Activated naive CD4-positive, alpha-beta T cell treated with anti-CD3 and anti-CD28 coated beads for 36 hours (primary cell): ENCODE measurements around the gene ANKZF1. TPM values are rescaled to one million over a fixed set of nuclear protein-coding genes. Genes with fewer than 3 reads are reported as not detected.
"Not testable (repeated sequence)": the region's sequence is repeated elsewhere in the genome, so short reads cannot be mapped to it uniquely, and the experiment has no call there.

Source experiments
- CTCF ChIA-PET: fragments of 350-600 bp; sonication (Branson Sonifier 250); formaldehyde crosslinking; loops from one replicate; lab custom pipeline; 2021; ENCODE audit warnings: antibody characterized with exemption; lab: Charles Lee
- DNase-seq: peaks from one replicate; pipeline ENCODE4 v3.0.0-alpha.2; 2020
- H3K27ac Mint-ChIP-seq: one replicate; pipeline ENCODE4 v1.8.0; 2021; ENCODE audit warnings: mild to moderate bottlenecking, mixed read lengths
- H3K27me3 Mint-ChIP-seq: one replicate; pipeline ENCODE4 v1.8.0; 2021; ENCODE audit warnings: low read depth, mixed read lengths
- H3K36me3 Mint-ChIP-seq: one replicate; pipeline ENCODE4 v1.8.0; 2021; ENCODE audit warnings: low read depth, mixed read lengths
- H3K4me1 Mint-ChIP-seq: one replicate; pipeline ENCODE4 v1.8.0; 2021; ENCODE audit warnings: low read depth, mixed read lengths
- H3K4me3 Mint-ChIP-seq: one replicate; pipeline ENCODE4 v1.8.0; 2021; ENCODE audit warnings: mild to moderate bottlenecking, moderate library complexity, mixed read lengths
- H3K9me3 Mint-ChIP-seq: one replicate; pipeline ENCODE4 v1.8.0; 2021; ENCODE audit warnings: mixed read lengths
- intact Hi-C: fragments of 100-400 bp; cut with micrococcal nuclease; formaldehyde crosslinking; loops from one replicate; pipeline ENCODE4 v1.15.1; 2023
- total RNA-seq, 2 experiments: library from RNA; stranded (reverse); gene quantifications; one replicate each; pipeline ENCODE4 v1.2.3, GENCODE V29; 2021

ANKZF1 gene
- total RNA-seq, 2 experiments from 2014 or later = 87.7 to 88.5 TPM

DNA sequence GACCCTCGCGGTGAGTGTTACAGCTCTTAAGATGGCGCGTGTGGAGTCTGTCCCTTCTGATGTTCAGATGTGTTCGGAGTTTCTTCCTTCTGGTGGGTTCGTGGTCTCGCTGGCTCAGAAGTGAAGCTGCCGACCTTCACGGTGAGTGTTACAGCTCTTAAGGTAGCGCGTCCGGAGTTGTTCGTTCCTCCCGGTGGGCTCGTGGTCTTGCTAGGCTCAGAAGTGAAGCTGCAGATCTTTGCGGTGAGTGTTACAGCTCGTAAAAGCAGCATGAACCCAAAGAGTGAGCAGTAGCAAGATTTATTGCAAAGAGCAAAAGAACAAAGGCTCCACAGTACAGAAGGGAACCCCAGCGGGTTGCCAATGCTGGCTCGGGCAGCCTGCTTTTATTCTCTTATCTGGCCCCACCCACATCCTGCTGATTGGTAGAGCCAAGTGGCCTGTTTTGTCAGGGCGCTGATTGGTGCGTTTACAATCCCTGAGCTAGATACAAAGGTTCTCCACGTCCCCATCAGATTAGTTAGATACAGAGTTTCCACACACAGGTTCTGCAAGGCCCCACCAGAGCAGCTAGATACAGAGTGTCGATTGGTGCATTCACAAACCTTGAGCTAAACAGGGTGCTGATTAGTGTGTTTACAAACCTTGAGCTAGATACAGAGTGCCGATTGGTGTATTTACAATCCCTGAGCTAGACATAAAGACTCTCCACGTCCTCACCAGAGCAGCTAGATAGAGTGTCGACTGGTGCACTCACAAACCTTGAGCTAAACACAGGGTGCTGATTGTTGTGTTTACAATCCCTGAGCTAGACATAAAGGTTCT, 28.9 kb upstream of the ANKZF1 start:
- H3K36me3 Mint-ChIP-seq, H3K9me3 Mint-ChIP-seq, intact Hi-C loops, H3K27me3 Mint-ChIP-seq: not testable (repeated sequence)
- peak overlapping the region; percentile 81 for H3K27ac Mint-ChIP-seq
- peak overlapping the region; percentile 73 for H3K4me3 Mint-ChIP-seq
- CTCF ChIA-PET = interaction anchor here (1.0 to 1.9 kb wide), 4 partner anchors 19 to 94 kb away, joined by 3 to 6 read pairs (median 4); no protein-coding TSS in a partner anchor
- peaks cover 12% of the 10 kb centered on the region for H3K4me1 Mint-ChIP-seq
- peak; percentile 37 for DNase-seq

GRCh38 chr2:219201331-219201730, 28.3 kb upstream of the ANKZF1 start:
- peaks cover 12% of the 10 kb centered on the region for H3K4me1 Mint-ChIP-seq
- H3K4me3 Mint-ChIP-seq, intact Hi-C loops, H3K27ac Mint-ChIP-seq, H3K27me3 Mint-ChIP-seq, H3K36me3 Mint-ChIP-seq, DNase-seq, H3K9me3 Mint-ChIP-seq: not testable (repeated sequence)
- CTCF ChIA-PET = interaction anchor here (1.0 to 1.9 kb wide), 5 partner anchors 20 to 94 kb away, joined by 3 to 6 read pairs (median 5); no protein-coding TSS in a partner anchor

DNA sequence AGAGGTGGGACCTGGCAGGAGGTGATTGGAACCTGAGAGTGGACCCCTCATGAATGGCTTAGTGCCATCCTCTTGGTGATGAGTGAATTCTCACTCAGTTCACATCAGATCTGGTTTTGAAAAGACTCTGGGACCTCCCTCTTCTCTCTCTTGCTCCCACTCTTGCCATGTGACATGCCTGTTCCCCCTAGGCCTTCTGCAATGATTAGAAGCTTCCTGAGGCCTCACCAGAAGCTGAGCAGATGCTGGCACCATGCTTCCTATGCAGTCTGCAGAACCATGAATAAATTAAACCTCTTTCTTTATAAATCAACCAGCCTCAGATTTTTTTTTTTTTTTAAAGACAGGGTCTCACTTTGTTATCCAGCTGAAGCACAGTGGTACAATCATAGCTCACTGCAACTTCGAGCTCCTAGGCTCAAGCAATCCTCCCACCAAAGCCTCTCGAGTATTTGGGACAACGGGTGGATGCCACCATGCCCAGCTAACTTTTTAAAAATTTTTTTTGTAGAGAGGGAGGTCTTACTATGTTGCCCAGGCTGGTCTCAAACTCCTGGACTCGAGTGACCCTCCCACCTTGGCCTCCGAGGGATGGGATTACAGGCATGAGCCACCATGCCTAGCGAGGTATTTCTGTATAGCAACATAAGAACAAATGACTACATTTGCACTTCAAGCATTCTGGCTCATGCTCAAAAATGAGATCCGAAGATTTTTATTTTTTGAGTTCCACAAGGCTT, 25.0 kb upstream of the ANKZF1 start:
- no peak for DNase-seq
- Mint-ChIP-seq H3K27ac (no peak overlapping the region), H3K9me3 (peaks cover 7% of the 10 kb centered on the region), H3K4me1 (peaks cover 29% of the 10 kb centered on the region), H3K4me3 (no peak overlapping the region), H3K27me3 (no peaks in the 10 kb centered on the region), H3K36me3 (peaks cover 9% of the 10 kb centered on the region)
- intact Hi-C loops = no loop called here
- CTCF ChIA-PET = interaction anchor here (0.6 kb wide), 1 partner anchor 12 kb away, joined by 3 read pairs; no protein-coding TSS in a partner anchor

DNA sequence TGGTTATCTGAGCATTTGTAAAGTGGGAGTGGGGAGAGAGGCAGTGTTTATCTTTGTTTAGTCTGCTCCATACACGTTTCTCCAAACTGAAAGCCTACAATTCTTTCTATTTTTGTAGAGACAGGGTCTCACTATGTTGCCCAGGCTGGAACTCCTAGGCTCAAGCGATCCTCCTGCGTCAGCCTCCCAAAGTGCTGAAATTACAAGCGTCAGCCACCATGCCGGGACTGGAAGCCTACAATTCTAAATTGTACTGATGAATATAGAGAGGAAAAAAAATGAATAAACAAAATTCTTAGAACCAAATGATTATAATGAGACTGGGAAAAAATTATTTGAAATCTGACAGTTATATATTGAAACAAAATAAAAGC, 24.5 kb upstream of the ANKZF1 start:
- Mint-ChIP-seq H3K27me3 (no peaks in the 10 kb centered on the region), H3K4me1 (peaks cover 32% of the 10 kb centered on the region), H3K36me3 (peaks cover 9% of the 10 kb centered on the region), H3K9me3 (peaks cover 7% of the 10 kb centered on the region), H3K4me3 (peak overlapping the region; percentile 32), H3K27ac (peak overlapping the region; percentile 30)
- DNase-seq = no peak
- intact Hi-C loops = no loop called here
- CTCF ChIA-PET = interaction anchor here (0.6 kb wide), 1 partner anchor 109 kb away, joined by 3 read pairs; no protein-coding TSS in a partner anchor

DNA sequence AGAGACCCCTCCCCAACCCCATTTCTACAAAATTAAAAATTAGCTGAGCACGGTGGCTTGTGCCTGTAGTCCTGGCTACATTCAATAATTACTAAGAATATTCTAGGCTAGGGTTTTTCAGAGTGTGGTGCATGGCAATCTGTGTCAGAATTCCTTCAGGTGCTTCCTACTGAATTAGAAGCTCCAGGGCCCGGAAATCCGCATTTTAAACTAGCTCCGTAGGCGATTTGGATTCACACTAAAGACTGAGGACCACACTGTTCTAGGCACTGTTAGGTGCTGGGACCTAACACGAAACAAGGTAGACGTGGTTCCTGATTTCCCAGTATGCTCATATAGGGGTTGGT, 23.7 kb upstream of the ANKZF1 start:
- CTCF ChIA-PET = interaction anchor here (0.9 to 4.0 kb wide), 13 partner anchors 9 to 308 kb away, joined by 3 to 21 read pairs (median 5); partner anchors contain the start of genes CNPPD1, DNAJB2, NHEJ1 and SLC23A3
- Mint-ChIP-seq H3K27me3 (no peaks in the 10 kb centered on the region), H3K27ac (peak overlapping the region; percentile 96), H3K4me3 (peak overlapping the region; percentile 94), H3K4me1 (peaks cover 29% of the 10 kb centered on the region), H3K36me3 (peaks cover 9% of the 10 kb centered on the region), H3K9me3 (peaks cover 5% of the 10 kb centered on the region)
- intact Hi-C loops = loop anchor here (1.0 to 2.0 kb wide), 7 partner anchors 23 to 638 kb away; partner anchors contain the start of genes ANKZF1, ATG9A, CNOT9 and DNAJB2
- no peak for DNase-seq

GRCh38 chr2:219206328-219207133, 23.1 kb upstream of the ANKZF1 start, which contains the start of gene ZFAND2B:
ZFAND2B (plus strand) TSS chr2:219206782; CDS start chr2:219206988, 206 bp downstream.
- CTCF ChIA-PET = interaction anchor here (0.6 to 4.0 kb wide), 14 partner anchors 10 to 309 kb away, joined by 3 to 21 read pairs (median 4); partner anchors contain the start of genes CNPPD1, DNAJB2, NHEJ1 and SLC23A3
- peak within 1 kb of the TSS; percentile 96 for H3K27ac Mint-ChIP-seq
- H3K4me3 Mint-ChIP-seq = peak within 1 kb of the TSS; percentile 94
- H3K36me3 Mint-ChIP-seq = peaks cover 9% of the 10 kb centered on the region
- peaks cover 32% of the 10 kb centered on the region for H3K4me1 Mint-ChIP-seq
- DNase-seq = peak; percentile 94
- no peaks in the 10 kb centered on the region for H3K27me3 Mint-ChIP-seq
- peaks cover 3% of the 10 kb centered on the region for H3K9me3 Mint-ChIP-seq
- intact Hi-C loops = loop anchor here (1.0 to 2.0 kb wide), 8 partner anchors 13 to 638 kb away; partner anchors contain the start of genes ANKZF1, ATG9A, CNOT9 and DNAJB2

DNA sequence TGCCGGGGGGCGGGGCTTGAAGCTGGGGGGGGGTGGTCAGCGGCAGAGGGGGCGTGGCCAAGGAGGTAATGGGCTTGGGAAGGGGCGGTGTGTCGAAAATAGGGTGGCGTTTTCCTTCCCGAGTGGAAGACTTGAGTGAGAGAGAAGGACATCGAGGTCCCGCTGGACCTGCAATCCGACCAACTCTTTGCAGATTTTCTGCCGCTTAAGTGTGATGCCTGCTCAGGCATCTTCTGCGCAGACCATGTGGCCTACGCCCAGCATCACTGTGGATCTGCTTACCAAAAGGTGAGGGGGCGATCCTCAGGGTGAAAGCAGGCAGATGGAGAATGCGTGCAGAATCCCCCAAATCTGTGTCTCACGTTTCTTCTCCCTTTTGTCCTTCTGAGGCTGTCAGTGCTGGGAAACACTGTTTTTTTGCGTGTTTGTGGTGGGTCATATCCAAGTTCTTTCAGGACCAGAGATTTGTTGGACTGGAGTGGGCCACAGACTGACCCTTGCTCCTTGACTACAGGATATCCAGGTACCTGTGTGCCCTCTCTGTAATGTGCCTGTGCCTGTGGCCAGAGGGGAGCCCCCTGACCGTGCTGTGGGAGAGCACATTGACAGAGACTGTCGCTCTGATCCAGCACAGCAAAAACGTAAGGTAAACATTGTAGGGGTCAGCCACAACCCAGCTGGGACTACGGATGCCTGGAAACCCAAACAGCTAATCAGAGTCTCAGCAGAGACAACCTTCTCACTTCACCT, 22.3 kb upstream of the ANKZF1 start:
- intact Hi-C loops = loop anchor here (1.0 to 2.0 kb wide), 2 partner anchors 12 to 179 kb away; partner anchors contain the start of gene DNPEP
- no peaks in the 10 kb centered on the region for H3K27me3 Mint-ChIP-seq
- peak overlapping the region; percentile 96 for H3K27ac Mint-ChIP-seq
- peak overlapping the region; percentile 94 for H3K4me3 Mint-ChIP-seq
- no peak for DNase-seq
- H3K4me1 Mint-ChIP-seq = peaks cover 32% of the 10 kb centered on the region
- H3K36me3 Mint-ChIP-seq = peaks cover 13% of the 10 kb centered on the region
- H3K9me3 Mint-ChIP-seq = peaks cover 3% of the 10 kb centered on the region
- CTCF ChIA-PET = interaction anchor here (0.5 to 4.0 kb wide), 15 partner anchors 24 to 166 kb away, joined by 3 to 21 read pairs (median 4); partner anchors contain the start of genes CNPPD1, DNAJB2, NHEJ1 and SLC23A3

DNA sequence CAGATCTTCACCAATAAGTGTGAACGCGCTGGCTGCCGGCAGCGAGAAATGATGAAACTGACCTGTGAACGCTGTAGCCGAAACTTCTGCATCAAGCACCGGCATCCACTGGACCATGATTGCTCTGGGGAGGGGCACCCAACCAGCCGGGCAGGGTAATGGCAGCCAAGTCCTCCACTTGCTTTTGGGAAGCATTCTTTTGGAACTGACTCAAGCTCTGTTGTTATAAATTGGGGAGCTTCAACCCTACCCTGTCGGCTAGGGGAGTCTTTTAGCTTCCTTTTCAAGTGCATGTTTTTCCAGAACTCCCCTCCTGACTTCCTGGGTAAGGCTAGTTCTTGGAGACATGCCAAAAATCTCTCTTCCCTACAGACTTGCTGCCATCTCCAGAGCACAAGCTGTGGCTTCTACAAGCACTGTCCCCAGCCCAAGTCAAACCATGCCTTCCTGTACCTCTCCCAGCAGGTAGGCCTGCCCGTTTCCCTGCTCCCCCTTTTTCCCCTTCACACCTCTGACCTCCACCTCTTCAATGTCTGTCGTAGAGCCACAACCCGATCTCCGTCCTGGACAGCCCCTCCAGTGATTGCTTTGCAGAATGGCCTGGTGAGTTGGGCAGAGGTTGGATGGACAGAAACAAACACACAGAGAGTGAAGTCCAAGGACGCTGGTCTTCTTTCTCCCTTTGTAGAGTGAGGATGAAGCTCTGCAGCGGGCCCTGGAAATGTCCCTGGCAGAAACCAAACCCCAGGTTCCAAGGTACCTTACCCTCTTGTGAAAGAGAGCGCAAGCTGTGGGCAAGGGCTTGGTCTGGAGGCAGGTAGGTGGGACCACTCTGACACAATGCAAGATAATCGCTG, 21.5 kb upstream of the ANKZF1 start:
- peaks cover 3% of the 10 kb centered on the region for H3K9me3 Mint-ChIP-seq
- peak overlapping the region; percentile 78 for H3K27ac Mint-ChIP-seq
- peaks cover 32% of the 10 kb centered on the region for H3K4me1 Mint-ChIP-seq
- no peak for DNase-seq
- CTCF ChIA-PET = interaction anchor here (0.5 to 4.0 kb wide), 9 partner anchors 36 to 163 kb away, joined by 3 to 21 read pairs (median 4); partner anchors contain the start of gene DNAJB2
- H3K27me3 Mint-ChIP-seq = no peaks in the 10 kb centered on the region
- peak overlapping the region; percentile 94 for H3K4me3 Mint-ChIP-seq
- peaks cover 13% of the 10 kb centered on the region for H3K36me3 Mint-ChIP-seq
- intact Hi-C loops = loop anchor here (1.0 to 2.0 kb wide), 2 partner anchors 11 to 179 kb away; partner anchors contain the start of gene DNPEP

DNA sequence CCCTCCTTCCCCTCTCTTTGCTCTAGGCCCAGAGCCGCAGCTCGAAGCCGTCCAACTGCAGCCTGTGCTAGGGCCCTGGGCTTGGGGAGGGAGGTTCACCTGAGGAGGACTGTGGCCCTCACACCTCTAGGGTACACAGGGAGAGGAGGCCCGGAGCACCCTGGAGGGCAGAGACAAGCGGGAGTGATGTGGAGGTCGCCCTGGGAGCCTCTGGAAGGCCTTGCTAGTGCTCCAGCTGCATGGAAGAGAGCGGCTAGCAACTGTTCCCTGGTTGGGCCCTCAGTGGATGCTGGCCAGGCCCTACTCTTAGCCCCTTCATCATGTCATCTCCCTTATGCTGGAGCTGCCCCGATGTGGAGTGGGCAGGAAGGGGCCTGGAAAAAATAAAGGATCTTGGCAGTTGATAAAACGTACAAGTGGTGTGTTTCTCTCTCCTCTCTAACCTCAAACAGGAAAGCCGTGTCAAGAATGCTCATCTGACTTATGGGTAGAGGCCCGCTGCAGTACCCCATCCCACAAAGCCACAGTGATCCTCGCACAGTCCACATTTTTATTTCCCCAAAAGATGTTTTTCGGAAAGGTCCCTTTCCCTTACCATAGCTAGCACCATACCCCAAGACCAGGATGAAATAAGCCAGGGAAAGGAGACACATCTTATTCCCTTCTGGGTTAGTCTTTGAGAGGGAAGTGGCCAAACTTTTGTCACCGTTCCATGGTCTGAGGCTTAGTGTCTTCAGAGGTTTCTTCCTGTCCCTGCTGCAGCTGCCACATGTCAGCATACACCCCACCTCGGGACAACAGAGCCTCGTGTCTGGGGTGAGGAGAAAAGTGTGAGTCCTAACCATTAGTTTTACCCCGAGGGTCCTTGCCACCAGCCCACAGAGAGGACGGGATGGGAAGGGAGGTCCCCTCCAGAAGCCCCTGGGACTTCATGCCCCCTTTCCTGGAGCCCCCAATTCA, 20.1 kb upstream of the ANKZF1 start:
- H3K36me3 Mint-ChIP-seq = peaks cover 18% of the 10 kb centered on the region
- DNase-seq = no peak
- no peaks in the 10 kb centered on the region for H3K27me3 Mint-ChIP-seq
- peak overlapping the region; percentile 78 for H3K27ac Mint-ChIP-seq
- no peak overlapping the region for H3K4me3 Mint-ChIP-seq
- CTCF ChIA-PET = interaction anchor here (1.0 to 4.0 kb wide), 4 partner anchors 35 to 86 kb away, joined by 3 to 21 read pairs (median 4); no protein-coding TSS in a partner anchor
- H3K9me3 Mint-ChIP-seq = peaks cover under 1% of the 10 kb centered on the region
- peaks cover 32% of the 10 kb centered on the region for H3K4me1 Mint-ChIP-seq
- intact Hi-C loops = no loop called here
